Astrocyte (in vitro differentiated cells and primary cell): ENCODE data around the gene JAM2. TPM values are rescaled to one million over a fixed set of nuclear protein-coding genes. Genes with fewer than 3 reads are reported as not detected.
A peak's percentile ranks its signal among the peaks of the same experiment; 100 is the strongest.

ENCODE experiments used
- DNase-seq: peaks from one replicate; pipeline ENCODE4 v3.0.0-alpha.2; 2010; ENCODE audit warnings: low read depth
- FAIRE-seq: peaks from 2 replicates; lab custom pipeline; 2011; peaks lifted over from hg19 to GRCh38; lab: Jason Lieb, UNC
- H2AFZ ChIP-seq: 2 replicates; pipeline ENCODE4 v1.6.0; 2012; ENCODE audit warnings: low read depth, low read length, inconsistent platforms
- H3K27ac ChIP-seq: 2 replicates; pipeline ENCODE4 v1.5.1; 2011; ENCODE audit warnings: low read depth, low read length, inconsistent platforms
- H3K27me3 ChIP-seq: 2 replicates; pipeline ENCODE4 v1.6.0; 2011; ENCODE audit warnings: low read length, inconsistent platforms; ENCODE audit not compliant: insufficient read depth
- H3K36me3 ChIP-seq: 2 replicates; pipeline ENCODE4 v1.5.1; 2011; ENCODE audit warnings: low read length, inconsistent platforms; ENCODE audit not compliant: insufficient read depth
- H3K4me1 ChIP-seq: 2 replicates; pipeline ENCODE4 v1.5.1; 2011; ENCODE audit warnings: low read length, inconsistent platforms; ENCODE audit not compliant: insufficient read depth
- H3K4me2 ChIP-seq: 2 replicates; pipeline ENCODE4 v1.6.0; 2012; ENCODE audit warnings: low read length, inconsistent platforms
- H3K4me3 ChIP-seq: 2 replicates; pipeline ENCODE4 v1.5.1; 2011; ENCODE audit warnings: low read depth, mild to moderate bottlenecking, low read length, inconsistent platforms; ENCODE audit not compliant: insufficient read depth
- H3K79me2 ChIP-seq: 2 replicates; pipeline ENCODE4 v1.6.0; 2012; ENCODE audit warnings: mild to moderate bottlenecking, low read length, inconsistent platforms; ENCODE audit not compliant: insufficient read depth
- H3K9ac ChIP-seq: 2 replicates; pipeline ENCODE4 v1.6.0; 2012; ENCODE audit warnings: mild to moderate bottlenecking, low read length, inconsistent platforms
- H3K9me3 ChIP-seq: 2 replicates; pipeline ENCODE4 v1.5.1; 2012; ENCODE audit warnings: low read depth, mild to moderate bottlenecking, low read length, inconsistent platforms; ENCODE audit not compliant: insufficient read depth
- H4K20me1 ChIP-seq: 2 replicates; pipeline ENCODE4 v1.6.0; 2012; ENCODE audit warnings: low read length, inconsistent platforms; ENCODE audit not compliant: insufficient read depth
- H3K27ac Mint-ChIP-seq: one replicate; pipeline ENCODE4 v1.8.0; 2021; ENCODE audit warnings: mild to moderate bottlenecking, mixed read lengths; ENCODE audit not compliant: unreplicated experiment
- H3K27me3 Mint-ChIP-seq: one replicate; pipeline ENCODE4 v1.8.0; 2021; ENCODE audit warnings: low read depth, mixed read lengths; ENCODE audit not compliant: unreplicated experiment
- H3K36me3 Mint-ChIP-seq: one replicate; pipeline ENCODE4 v1.8.0; 2021; ENCODE audit warnings: low read depth, mixed read lengths; ENCODE audit not compliant: unreplicated experiment
- H3K4me1 Mint-ChIP-seq: one replicate; pipeline ENCODE4 v1.8.0; 2021; ENCODE audit warnings: low read depth, mixed read lengths; ENCODE audit not compliant: unreplicated experiment
- H3K4me3 Mint-ChIP-seq: one replicate; pipeline ENCODE4 v1.8.0; 2021; ENCODE audit warnings: mild to moderate bottlenecking, moderate library complexity, mixed read lengths; ENCODE audit not compliant: unreplicated experiment
- H3K9me3 Mint-ChIP-seq: one replicate; pipeline ENCODE4 v1.8.0; 2021; ENCODE audit warnings: mild to moderate bottlenecking, mixed read lengths; ENCODE audit not compliant: unreplicated experiment
- CTCF ChIP-seq: IDR thresholded peaks from 2 replicates; pipeline ENCODE4 v1.5.1; 2011; ENCODE audit warnings: low read depth, mild to moderate bottlenecking, inconsistent platforms, low read length, moderate library complexity; ENCODE audit not compliant: insufficient read depth
- EZH2 ChIP-seq: IDR thresholded peaks from 2 replicates; pipeline ENCODE4 v1.6.1; 2012; ENCODE audit warnings: mild to moderate bottlenecking, low read length, inconsistent platforms; ENCODE audit not compliant: insufficient read depth
- total RNA-seq: library from RNA; stranded (reverse); gene quantifications from 2 replicates; pipeline ENCODE4 v1.2.1, GENCODE V29; 2021

Gene JAM2
- total RNA-seq, 1 donor from 2014 or later: 3.7 TPM

DNA sequence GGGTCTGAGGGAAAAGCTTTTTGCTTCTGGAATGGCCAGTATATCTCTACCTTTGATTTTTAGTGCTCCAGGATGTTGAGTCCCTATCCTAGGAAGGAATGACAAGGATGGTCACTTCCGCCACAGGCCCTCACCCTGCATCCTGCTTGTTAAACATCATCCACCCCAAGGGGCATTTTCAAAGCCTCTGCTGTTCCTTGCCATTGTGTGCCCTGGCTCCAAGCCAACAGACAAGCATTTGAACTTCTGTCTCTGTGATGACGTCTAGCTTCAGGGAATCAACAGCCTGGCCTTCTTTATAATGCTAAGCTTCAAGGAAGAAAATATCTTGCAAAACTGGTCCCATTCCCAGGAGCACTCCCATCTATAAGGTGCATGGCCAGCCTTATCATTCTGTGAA is 12.3 kb upstream of the JAM2 start:
- FAIRE-seq: no peak
- no peaks in the 10 kb centered on the region for H3K36me3 Mint-ChIP-seq
- TF ChIP-seq EZH2 (no peak), CTCF (no peak)

GRCh38 chr21:25632296-25632695 is 6.8 kb upstream of the JAM2 start:
- H3K4me1 Mint-ChIP-seq: no peaks in the 10 kb centered on the region
- no peak for DNase-seq
- no peaks in the 10 kb centered on the region for H3K27me3 ChIP-seq
- H3K79me2 ChIP-seq: no peaks in the 10 kb centered on the region
- no peak for FAIRE-seq
- no peaks in the 10 kb centered on the region for H3K9me3 ChIP-seq
- no peaks in the 10 kb centered on the region for H4K20me1 ChIP-seq
- no peak overlapping the region for H3K27ac ChIP-seq
- H3K9ac ChIP-seq: no peak overlapping the region
- TF ChIP-seq EZH2: no peak
- no peak for TF ChIP-seq CTCF
- H2AFZ ChIP-seq: no peak overlapping the region
- peaks cover 4% of the 10 kb centered on the region for H3K27me3 Mint-ChIP-seq
- no peak overlapping the region for H3K4me3 Mint-ChIP-seq
- no peaks in the 10 kb centered on the region for H3K36me3 Mint-ChIP-seq
- no peak overlapping the region for H3K4me2 ChIP-seq
- no peak overlapping the region for H3K4me3 ChIP-seq
- H3K9me3 Mint-ChIP-seq: no peaks in the 10 kb centered on the region
- no peaks in the 10 kb centered on the region for H3K36me3 ChIP-seq
- H3K27ac Mint-ChIP-seq: no peak overlapping the region
- no peaks in the 10 kb centered on the region for H3K4me1 ChIP-seq

More for the DNA sequence above, 12.3 kb upstream of the JAM2 start:
- Mint-ChIP-seq H3K4me3 (no peak overlapping the region), H3K27me3 (peaks cover 4% of the 10 kb centered on the region), H3K4me1 (no peaks in the 10 kb centered on the region), H3K27ac (no peak overlapping the region), H3K9me3 (no peaks in the 10 kb centered on the region)
- H3K36me3 ChIP-seq: no peaks in the 10 kb centered on the region
- H3K4me3 ChIP-seq: no peak overlapping the region
- H3K4me1 ChIP-seq: no peaks in the 10 kb centered on the region
- no peak overlapping the region for H2AFZ ChIP-seq
- DNase-seq: no peak
- no peak overlapping the region for H3K4me2 ChIP-seq
- no peak overlapping the region for H3K27ac ChIP-seq
- no peak overlapping the region for H3K9ac ChIP-seq
- no peaks in the 10 kb centered on the region for H3K79me2 ChIP-seq
- H3K9me3 ChIP-seq: no peaks in the 10 kb centered on the region
- H3K27me3 ChIP-seq: no peaks in the 10 kb centered on the region
- no peaks in the 10 kb centered on the region for H4K20me1 ChIP-seq

DNA sequence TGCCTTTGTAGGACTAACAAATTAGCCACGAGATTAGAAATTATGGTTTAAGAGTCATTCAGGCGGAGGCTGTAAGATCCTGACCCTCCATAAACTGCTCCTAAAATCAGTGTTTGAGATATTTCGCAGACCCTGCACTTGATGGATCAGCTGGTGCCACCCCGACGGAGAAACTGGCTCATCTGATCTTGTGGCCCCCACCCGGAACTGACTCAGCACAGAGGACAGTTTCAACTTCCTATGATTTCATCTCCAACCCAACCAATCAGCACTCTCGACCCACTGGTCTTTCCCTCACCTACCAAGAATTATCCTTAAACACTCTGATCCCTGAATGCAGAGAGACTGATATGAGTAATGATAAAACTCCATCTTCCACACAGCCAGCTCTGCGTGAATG is 3.7 kb upstream of the JAM2 start:
- no peak overlapping the region for H3K4me2 ChIP-seq
- peak overlapping the region; percentile 24 for H2AFZ ChIP-seq
- H4K20me1 ChIP-seq: no peaks in the 10 kb centered on the region
- Mint-ChIP-seq H3K27me3 (peaks cover 2% of the 10 kb centered on the region), H3K27ac (no peak overlapping the region), H3K4me3 (no peak overlapping the region), H3K4me1 (peaks cover 6% of the 10 kb centered on the region), H3K36me3 (no peaks in the 10 kb centered on the region), H3K9me3 (no peaks in the 10 kb centered on the region)
- H3K27me3 ChIP-seq: no peaks in the 10 kb centered on the region
- H3K27ac ChIP-seq: no peak overlapping the region
- H3K4me1 ChIP-seq: peaks cover 4% of the 10 kb centered on the region
- H3K4me3 ChIP-seq: no peak overlapping the region
- no peak for TF ChIP-seq EZH2
- TF ChIP-seq CTCF: no peak
- H3K79me2 ChIP-seq: no peaks in the 10 kb centered on the region
- FAIRE-seq (no peak), DNase-seq (no peak)
- no peak overlapping the region for H3K9ac ChIP-seq
- H3K36me3 ChIP-seq: no peaks in the 10 kb centered on the region
- H3K9me3 ChIP-seq: no peaks in the 10 kb centered on the region
